ENCODE measurements around the gene HELQ. TPM values are rescaled to one million over a fixed set of nuclear protein-coding genes. Genes with fewer than 3 reads are reported as not detected.

HELQ gene
- total RNA-seq, 1 experiment from 2014 or later = 18.1 TPM

DNA sequence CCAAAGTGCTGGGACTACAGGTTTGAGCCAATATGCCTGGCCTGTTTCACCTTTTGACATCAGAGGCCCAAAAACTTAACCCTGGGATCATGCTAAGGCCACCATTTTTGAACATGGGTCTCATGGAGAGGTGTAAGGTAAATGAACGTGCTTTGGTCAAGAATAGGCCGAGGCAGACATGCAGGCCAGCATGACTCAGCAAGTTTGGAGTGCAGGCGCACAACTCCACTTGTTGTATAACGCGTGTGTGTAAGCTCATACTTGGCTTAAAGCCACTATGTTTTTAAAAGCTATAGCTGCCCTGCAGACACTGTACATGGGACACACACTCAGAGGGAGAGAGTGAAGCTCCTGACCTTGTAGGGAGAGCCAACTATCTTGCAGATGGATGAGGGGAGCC lies 77.2 kb downstream of the HELQ start:
- DNase-seq (ENCODE audit: low read depth) = peak; percentile 28

DNA sequence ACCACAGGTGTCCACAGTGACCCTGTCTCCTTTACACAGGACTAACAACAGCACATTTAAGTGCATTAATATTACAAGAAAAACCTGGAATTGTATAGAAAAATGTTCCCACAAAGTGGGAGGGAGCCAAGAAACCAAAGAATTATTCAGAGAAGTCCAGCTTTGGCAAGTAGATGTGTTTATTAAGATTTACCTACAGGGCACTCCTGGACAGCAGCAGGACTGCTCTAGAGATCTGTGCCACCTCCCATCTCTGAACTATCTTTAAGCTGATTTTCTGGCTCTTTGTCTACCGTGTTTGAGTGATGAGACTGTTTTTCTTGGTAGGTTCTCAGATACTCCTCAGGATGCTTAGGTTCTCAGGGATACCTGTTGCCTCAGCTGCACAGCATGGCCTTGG lies 82.7 kb downstream of the HELQ start:
- no peak for DNase-seq (ENCODE audit: low read depth)

GRCh38 chr4:83371936-83372335 lies 83.7 kb downstream of the HELQ start:
- no peak for DNase-seq (ENCODE audit: low read depth)

DNA sequence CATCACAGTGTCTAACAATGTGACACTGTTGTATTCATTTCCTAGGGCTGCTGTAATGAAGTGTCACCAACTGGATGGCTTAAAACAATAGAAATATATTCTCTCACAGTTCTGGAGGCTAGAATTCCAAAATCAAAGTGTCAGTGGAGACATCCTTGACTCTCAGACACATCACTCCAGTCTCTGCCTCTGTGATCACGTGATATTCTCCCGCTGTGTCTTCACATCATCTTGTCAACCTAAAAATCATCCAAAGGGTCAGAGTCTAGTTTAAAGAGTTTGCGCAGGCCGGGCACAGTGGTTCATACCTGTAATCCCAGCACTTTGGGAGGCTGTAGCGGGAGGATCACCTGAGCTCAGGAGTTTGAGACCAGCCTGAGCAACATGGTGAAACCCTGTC lies 84.4 kb downstream of the HELQ start:
- DNase-seq (ENCODE audit: low read depth) = no peak

- peak; percentile 59 for DNase-seq (ENCODE audit: low read depth)
These were observed 85.0 kb downstream of the HELQ start for GRCh38 chr4:83370640-83370906.

DNA sequence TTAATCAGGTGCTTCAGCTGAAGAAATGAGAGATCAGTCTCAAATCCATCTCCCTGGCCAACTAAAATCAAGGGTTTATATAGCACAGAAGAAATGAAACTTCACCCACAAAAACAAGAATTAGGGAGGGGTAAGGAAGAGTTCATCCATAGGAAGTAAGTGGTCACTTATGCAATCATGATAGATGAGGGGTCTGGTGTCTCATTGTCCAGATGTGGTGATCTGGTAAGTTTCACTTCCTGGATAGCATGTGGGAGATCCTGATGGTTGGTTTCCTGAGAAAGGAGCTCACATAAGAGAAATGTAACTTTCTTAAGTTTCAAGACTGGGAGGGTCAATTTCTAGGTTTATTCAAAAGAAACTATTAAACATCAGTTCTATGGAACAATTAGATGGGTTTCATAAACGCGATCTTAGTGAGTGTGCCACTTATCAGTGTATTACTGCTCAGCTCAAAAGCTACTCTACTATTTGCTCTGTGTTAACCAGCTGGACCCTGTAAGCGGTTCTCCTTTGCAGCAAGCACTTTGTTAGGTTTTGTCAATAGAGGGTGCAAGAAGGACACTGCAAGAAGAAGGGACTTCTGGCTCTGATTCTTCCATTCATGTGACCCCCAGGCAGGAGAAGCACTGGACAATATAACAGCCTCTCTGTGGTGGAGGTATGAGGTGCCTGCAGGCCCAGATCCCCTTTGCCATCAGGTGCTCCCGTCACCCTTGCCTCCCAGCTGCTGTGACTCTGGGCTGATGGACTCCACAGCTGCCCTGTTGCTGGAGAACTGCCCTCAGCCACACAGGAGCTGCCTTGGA lies 85.6 kb downstream of the HELQ start:
- peak; percentile 57 for DNase-seq (ENCODE audit: low read depth)

DNA sequence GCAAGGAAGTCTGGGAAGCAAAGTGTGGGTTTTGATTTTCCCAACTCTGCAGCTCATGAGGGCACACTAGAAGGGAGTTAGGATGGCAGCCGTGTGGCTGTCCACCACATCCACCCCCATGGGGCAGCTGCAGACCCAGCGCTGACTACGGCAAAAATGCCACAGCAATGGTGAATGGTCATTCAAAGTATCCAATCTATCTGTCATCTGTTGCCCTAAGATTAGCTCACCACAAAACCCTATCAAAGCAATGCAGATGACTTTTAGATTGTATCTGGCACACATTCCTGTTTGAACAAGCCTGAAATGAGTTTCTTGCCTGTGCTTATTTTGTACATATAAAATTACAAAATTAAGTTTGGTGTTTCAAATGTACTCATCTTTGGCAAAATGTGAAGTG lies 91.3 kb downstream of the HELQ start:
- no peak for DNase-seq (ENCODE audit: low read depth)

- peak; percentile 50 for DNase-seq (ENCODE audit: low read depth)
These were observed 92.9 kb downstream of the HELQ start for GRCh38 chr4:83362492-83363329.

- DNase-seq (ENCODE audit: low read depth) = no peak
These were observed 94.1 kb downstream of the HELQ start for GRCh38 chr4:83361416-83362103.

- DNase-seq (ENCODE audit: low read depth) = no peak
These were observed 95.6 kb downstream of the HELQ start for GRCh38 chr4:83360018-83360417.

DNA sequence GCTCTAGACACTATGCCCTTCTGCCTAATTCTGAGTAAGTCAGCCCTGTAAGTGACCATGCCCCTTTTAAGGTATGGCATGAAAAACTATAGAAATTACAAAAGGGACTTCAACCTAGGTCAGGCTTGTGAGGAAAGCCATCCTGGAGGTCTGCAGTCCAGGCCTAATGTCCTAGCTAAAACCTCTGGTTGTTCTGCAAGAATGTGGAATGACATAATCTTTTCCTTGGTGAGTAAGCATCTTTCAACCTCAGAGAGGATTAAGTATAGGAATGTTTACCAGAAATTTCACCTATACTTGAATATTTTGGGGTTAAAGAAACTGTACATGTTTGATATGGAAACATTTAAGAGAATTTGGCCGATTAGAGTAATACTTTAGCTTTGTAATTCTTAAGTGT lies 97.2 kb downstream of the HELQ start:
- DNase-seq (ENCODE audit: low read depth) = peak; percentile 79

Small RNA genes within 50 kb of the gene (small RNA-seq; reads per million reads assigned to genes)
- not detected for gene AC114781.5

Other genes starting within 250 kb of the HELQ start
- gene COQ2, start 171.0 kb downstream of the HELQ start, total RNA-seq (2014; rRNA removed; shearing (Covaris generic)) = 23.8 and 29.5 TPM in 2 replicates
- 4.0 and 6.0 TPM in 2 replicates for gene HPSE, start 121.0 kb downstream of the HELQ start, total RNA-seq (2014; rRNA removed; shearing (Covaris generic))
- gene MRPS18C, start 235 bp upstream of the HELQ start, total RNA-seq (2014; rRNA removed; shearing (Covaris generic)) = 41.0 and 44.8 TPM in 2 replicates
- gene ABRAXAS1, start 29.3 kb upstream of the HELQ start, total RNA-seq (2014; rRNA removed; shearing (Covaris generic)) = 11.8 and 14.6 TPM in 2 replicates
- 106 and 121 TPM in 2 replicates for gene GPAT3, start 80.3 kb upstream of the HELQ start, total RNA-seq (2014; rRNA removed; shearing (Covaris generic))

Data from HT1080 (cell line).